NCI-H82 treated with DMSO at 0.1 percent for 48 hours (cell line): Measurements from ENCODE around the gene GAS7.

Experiments used
- DNase-seq: peaks from one replicate; lab custom pipeline; 2025; ENCODE audit not compliant: unreplicated experiment; lab: John Stamatoyannopoulos, UW

Gene GAS7

GRCh38 chr17:10201680-10202079 lies 3.3 kb upstream of the GAS7 start:
- DNase-seq = no peak

- DNase-seq = no peak
Measured at GRCh38 chr17:10200645-10201044, 2.2 kb upstream of the GAS7 start.

- no peak for DNase-seq
Measured at GRCh38 chr17:10200016-10200415, 1.6 kb upstream of the GAS7 start.

GRCh38 chr17:10197721-10198508 lies 491 bp downstream of the GAS7 start:
- no peak for DNase-seq

GRCh38 chr17:10197362-10197720 lies 1.1 kb downstream of the GAS7 start:
- DNase-seq = no peak

GRCh38 chr17:10196941-10197340 lies 1.5 kb downstream of the GAS7 start:
- DNase-seq = no peak

GRCh38 chr17:10196384-10196895 lies 2.0 kb downstream of the GAS7 start:
- DNase-seq = no peak

GRCh38 chr17:10195090-10195805 lies 3.2 kb downstream of the GAS7 start:
- no peak for DNase-seq

GRCh38 chr17:10193632-10194031 lies 4.8 kb downstream of the GAS7 start:
- DNase-seq = no peak

- no peak for DNase-seq
Measured at GRCh38 chr17:10192972-10193371, 5.4 kb downstream of the GAS7 start.

GRCh38 chr17:10192461-10192860 lies 5.9 kb downstream of the GAS7 start:
- DNase-seq = no peak

GRCh38 chr17:10187456-10187855 lies 10.9 kb downstream of the GAS7 start:
- DNase-seq = no peak

GRCh38 chr17:10186771-10187410 lies 11.5 kb downstream of the GAS7 start:
- no peak for DNase-seq

- peak; percentile 75 for DNase-seq
Measured at GRCh38 chr17:10183931-10184930, 14.2 kb downstream of the GAS7 start.

- DNase-seq = no peak
Measured at GRCh38 chr17:10182785-10183184, 15.6 kb downstream of the GAS7 start.

GRCh38 chr17:10178506-10178991 lies 19.9 kb downstream of the GAS7 start:
- no peak for DNase-seq

- peak; percentile 33 for DNase-seq
Measured at GRCh38 chr17:10177913-10178505, 20.4 kb downstream of the GAS7 start.

GRCh38 chr17:10177131-10177912 lies 21.1 kb downstream of the GAS7 start:
- no peak for DNase-seq

GRCh38 chr17:10173913-10174312 lies 24.5 kb downstream of the GAS7 start:
- DNase-seq = no peak
